Right ventricle myocardium inferior (tissue), 1 donor: ENCODE data around the gene SRGAP3. TPM values are rescaled to one million over a fixed set of nuclear protein-coding genes. Genes with fewer than 3 reads are reported as not detected.

Experiments used
- ATAC-seq: fragments of 200-7000 bp; cut with Tn5 transposase; one replicate; pipeline ENCODE4 v1.9.1; 2020; ENCODE audit warnings: mild to moderate bottlenecking, moderate library complexity
- DNase-seq: peaks from one replicate; pipeline ENCODE4 v3.0.0; 2021; ENCODE audit errors: missing footprints
- intact Hi-C: fragments of 100-400 bp; cut with DNase I; formaldehyde crosslinking; loops from one replicate; pipeline ENCODE4 v1.11.0; 2022
- total RNA-seq: library from RNA; stranded (reverse); fragmentation: NEBNext Ultra II Directional; extraction: Animal tissue kit (Norgen Biotek cat#: 25700); gene quantifications from one replicate; pipeline ENCODE4 v1.2.1, GENCODE V29; 2021
- donor health status: DM: no; HTN: yes; CAD: no; lungs with severe emphysema.

SRGAP3 gene
- total RNA-seq, 1 donor from 2014 or later = 6.1 TPM

- ATAC-seq = no peak
- DNase-seq = no peak
- intact Hi-C loops = loop anchor here (5.0 kb wide), 1 partner anchor 37 kb away; no protein-coding TSS in a partner anchor
Measured at GRCh38 chr3:9024341-9024740, 225.1 kb downstream of the SRGAP3 start.

GRCh38 chr3:9023226-9023590, 226.2 kb downstream of the SRGAP3 start:
- ATAC-seq (no peak), DNase-seq (no peak)
- intact Hi-C loops = loop anchor here (5.0 kb wide), 1 partner anchor 36 kb away; no protein-coding TSS in a partner anchor

GRCh38 chr3:9022305-9023225, 226.9 kb downstream of the SRGAP3 start:
- ATAC-seq = no peak
- DNase-seq = no peak
- intact Hi-C loops = loop anchor here (5.0 kb wide), 1 partner anchor 35 kb away; no protein-coding TSS in a partner anchor

- intact Hi-C loops = loop anchor here (5.0 kb wide), 1 partner anchor 34 kb away; no protein-coding TSS in a partner anchor
- no peak for ATAC-seq
- DNase-seq = no peak
Measured at GRCh38 chr3:9021271-9022009, 228.0 kb downstream of the SRGAP3 start.

- intact Hi-C loops = loop anchor here (5.0 kb wide), 1 partner anchor 33 kb away; no protein-coding TSS in a partner anchor
- DNase-seq (no peak), ATAC-seq (no peak)
Measured at GRCh38 chr3:9020426-9020825, 229.0 kb downstream of the SRGAP3 start.

GRCh38 chr3:9019259-9019961, 230.0 kb downstream of the SRGAP3 start:
- DNase-seq (no peak), ATAC-seq (peak; percentile 70)
- intact Hi-C loops = no loop called here

- ATAC-seq (no peak), DNase-seq (no peak)
- intact Hi-C loops = no loop called here
Measured at GRCh38 chr3:9015250-9015649, 234.2 kb downstream of the SRGAP3 start.

GRCh38 chr3:9013782-9014563, 235.5 kb downstream of the SRGAP3 start:
- DNase-seq (no peak), ATAC-seq (no peak)
- intact Hi-C loops = no loop called here

GRCh38 chr3:9012521-9012920, 236.9 kb downstream of the SRGAP3 start:
- intact Hi-C loops = no loop called here
- DNase-seq (no peak), ATAC-seq (no peak)

- no peak for DNase-seq
- intact Hi-C loops = no loop called here
- ATAC-seq = no peak
Measured at GRCh38 chr3:9009976-9010545, 239.4 kb downstream of the SRGAP3 start.

- no peak for ATAC-seq
- intact Hi-C loops = no loop called here
- no peak for DNase-seq
Measured at GRCh38 chr3:9008550-9009255, 240.7 kb downstream of the SRGAP3 start.

- intact Hi-C loops = no loop called here
- no peak for DNase-seq
- no peak for ATAC-seq
Measured at GRCh38 chr3:9007928-9008327, 241.5 kb downstream of the SRGAP3 start.

- intact Hi-C loops = no loop called here
- DNase-seq (no peak), ATAC-seq (no peak)
Measured at GRCh38 chr3:9007213-9007612, 242.2 kb downstream of the SRGAP3 start.

- ATAC-seq (no peak), DNase-seq (no peak)
- intact Hi-C loops = no loop called here
Measured at GRCh38 chr3:9000041-9000440, 249.4 kb downstream of the SRGAP3 start.

- intact Hi-C loops = no loop called here
- ATAC-seq (peak; percentile 22), DNase-seq (no peak)
Measured at GRCh38 chr3:8997151-8997550, 252.3 kb downstream of the SRGAP3 start.

- ATAC-seq (peak; percentile 86), DNase-seq (no peak)
- intact Hi-C loops = no loop called here
Measured at GRCh38 chr3:8996681-8997121, 252.7 kb downstream of the SRGAP3 start.

GRCh38 chr3:8996216-8996615, 253.2 kb downstream of the SRGAP3 start:
- DNase-seq = no peak
- intact Hi-C loops = no loop called here

More at GRCh38 chr3:8996216-8996615, 253.2 kb downstream of the SRGAP3 start:
- ATAC-seq = peak; percentile 2
